C4-2B (cell line): ENCODE results near the gene COL23A1.

Source experiments
- ZFX ChIP-seq: fragments of 450-650 bp; IDR thresholded peaks from 2 replicates; pipeline ENCODE4 v1.6.1; 2017
- TF ChIP-seq, protein P1 (sequence below): fragments of 450-650 bp; conservative IDR thresholded peaks from 2 replicates; pipeline ENCODE4 v1.5.1; 2017; ENCODE audit warnings: mild to moderate bottlenecking

DNA sequence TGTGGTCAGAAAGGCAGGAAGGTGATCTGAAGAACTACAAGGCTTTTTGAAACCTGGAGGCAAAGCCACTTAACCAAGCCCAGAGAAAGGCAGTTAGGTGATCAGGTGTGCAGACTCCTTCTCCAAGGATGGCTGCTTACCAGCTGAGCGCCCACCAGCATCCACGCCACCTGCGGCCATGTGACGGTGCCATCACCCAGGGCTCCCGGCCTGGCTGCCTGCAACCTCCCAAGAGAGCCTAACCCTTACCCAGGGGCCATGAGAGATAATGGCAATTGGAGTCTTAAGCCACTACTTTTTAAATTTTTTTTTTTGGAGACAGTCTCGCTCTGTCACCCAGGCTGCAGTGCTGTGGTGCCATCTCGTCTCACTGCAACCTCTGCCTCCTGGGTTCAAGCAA is 324.4 kb downstream of the COL23A1 start:
- TF ChIP-seq, protein P1, sequence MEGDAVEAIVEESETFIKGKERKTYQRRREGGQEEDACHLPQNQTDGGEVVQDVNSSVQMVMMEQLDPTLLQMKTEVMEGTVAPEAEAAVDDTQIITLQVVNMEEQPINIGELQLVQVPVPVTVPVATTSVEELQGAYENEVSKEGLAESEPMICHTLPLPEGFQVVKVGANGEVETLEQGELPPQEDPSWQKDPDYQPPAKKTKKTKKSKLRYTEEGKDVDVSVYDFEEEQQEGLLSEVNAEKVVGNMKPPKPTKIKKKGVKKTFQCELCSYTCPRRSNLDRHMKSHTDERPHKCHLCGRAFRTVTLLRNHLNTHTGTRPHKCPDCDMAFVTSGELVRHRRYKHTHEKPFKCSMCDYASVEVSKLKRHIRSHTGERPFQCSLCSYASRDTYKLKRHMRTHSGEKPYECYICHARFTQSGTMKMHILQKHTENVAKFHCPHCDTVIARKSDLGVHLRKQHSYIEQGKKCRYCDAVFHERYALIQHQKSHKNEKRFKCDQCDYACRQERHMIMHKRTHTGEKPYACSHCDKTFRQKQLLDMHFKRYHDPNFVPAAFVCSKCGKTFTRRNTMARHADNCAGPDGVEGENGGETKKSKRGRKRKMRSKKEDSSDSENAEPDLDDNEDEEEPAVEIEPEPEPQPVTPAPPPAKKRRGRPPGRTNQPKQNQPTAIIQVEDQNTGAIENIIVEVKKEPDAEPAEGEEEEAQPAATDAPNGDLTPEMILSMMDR, result no peak
- no peak for TF ChIP-seq ZFX
